Esophagus squamous epithelium (tissue), 5 donors: ENCODE results near the gene KCNN4. TPM values are rescaled to one million over a fixed set of nuclear protein-coding genes. Genes with fewer than 3 reads are reported as not detected.
A peak's percentile ranks its signal among the peaks of the same experiment; 100 is the strongest.
"Not testable (repeated sequence)": the region's sequence is repeated elsewhere in the genome, so short reads cannot be mapped to it uniquely, and the experiment has no call there.

Experiments used
- DNase-seq: peaks from one replicate; lab custom pipeline; 2025; lab: John Stamatoyannopoulos, UW
- H3K27ac ChIP-seq, 4 donors: fragments of 200-600 bp; sonication (generic); one replicate each; pipeline ENCODE4 v1.5.1; 2016 to 2019; ENCODE audit warnings: mild to moderate bottlenecking in 1 of 4
- H3K27me3 ChIP-seq, 4 donors: fragments of 200-600 bp; sonication (generic); 1 replicate in 3 of 4; 2 replicates in 1 of 4; pipeline versions ENCODE4 v1.5.1 to v1.6.0; 2017 to 2021; ENCODE audit warnings: antibody characterized with exemption in 1 of 4
- H3K36me3 ChIP-seq, 3 donors: fragments of 200-600 bp; sonication (generic); one replicate each; pipeline ENCODE4 v1.5.1; 2016 to 2019
- H3K4me1 ChIP-seq, 3 donors: fragments of 200-600 bp; sonication (generic); one replicate each; pipeline ENCODE4 v1.5.1; 2017 to 2019
- H3K4me3 ChIP-seq, 4 donors: fragments of 200-600 bp; sonication (generic); 1 replicate in 3 of 4; 2 replicates in 1 of 4; pipeline ENCODE4 v1.5.1; 2016 to 2019; ENCODE audit warnings: mild to moderate bottlenecking in 2 of 4, moderate library complexity in 1 of 4
- H3K9me3 ChIP-seq, 3 donors: fragments of 200-600 bp; sonication (generic); one replicate each; pipeline ENCODE4 v1.5.1; 2016 to 2019
- POLR2A ChIP-seq, 4 donors: fragments of 450-650 bp; IDR thresholded peaks; one replicate each; pipeline ENCODE4 v1.6.1; 2017; ENCODE audit warnings: antibody characterized with exemption in 4 of 4, mild to moderate bottlenecking in 4 of 4, moderate library complexity in 3 of 4
- WGBS, 2 donors: methylation state at CpG; one replicate each; pipeline ENCODE4 v1.1.5; 2018; 5-methylcytosine and 5-hydroxymethylcytosine counted together
- intact Hi-C: fragments of 100-400 bp; cut with DNase I; formaldehyde crosslinking; loops from one replicate; pipeline ENCODE4 v1.15.0; 2022
- total RNA-seq, 4 donors: library from RNA; depleted of rRNA; stranded (reverse); fragments of >200 nt; gene quantifications; one replicate each; pipeline ENCODE4 v1.1.0, GENCODE V29; 2016
- TF ChIP-seq, protein P1 (sequence below), 6 experiments: fragments of 450-650 bp in 4 of 6; fragments of 200-600 bp in 2 of 6; sonication (generic) in 2 of 6; IDR thresholded peaks; one replicate each; pipeline ENCODE4 v1.5.1; 2016 to 2019; ENCODE audit warnings: antibody characterized with exemption in 6 of 6, mild to moderate bottlenecking in 4 of 6, moderate library complexity in 4 of 6
- donor health status: DM: yes; HTN: yes; CAD: no.

Gene KCNN4
- total RNA-seq, 4 donors from 2014 or later, result 3.2 to 16.9 (median 5.3) TPM

DNA sequence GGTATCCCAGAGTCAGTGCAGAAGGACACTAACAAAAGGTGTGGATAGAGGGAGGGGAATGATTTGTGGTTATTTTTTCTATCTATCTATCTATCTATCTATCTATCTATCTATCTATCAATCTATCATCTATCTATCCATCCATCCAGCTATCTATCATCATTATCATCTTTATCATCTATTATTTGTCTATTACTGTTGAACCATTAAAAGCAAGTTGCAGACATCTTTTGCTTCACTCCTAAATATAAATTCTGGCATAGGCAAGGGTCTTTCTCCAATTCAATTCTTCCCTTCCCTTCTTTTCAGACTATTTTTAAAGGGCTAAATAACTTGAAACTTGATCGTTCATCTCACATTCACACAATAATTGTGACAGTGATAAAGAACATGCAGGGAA, 31.5 kb upstream of the KCNN4 start:
- no peak overlapping the region for H3K4me3 ChIP-seq
- no peaks in the 10 kb centered on the region for H3K9me3 ChIP-seq
- TF ChIP-seq POLR2A (IDR thresholded peaks at IDR 0.05), result no peak
- TF ChIP-seq, protein P1, sequence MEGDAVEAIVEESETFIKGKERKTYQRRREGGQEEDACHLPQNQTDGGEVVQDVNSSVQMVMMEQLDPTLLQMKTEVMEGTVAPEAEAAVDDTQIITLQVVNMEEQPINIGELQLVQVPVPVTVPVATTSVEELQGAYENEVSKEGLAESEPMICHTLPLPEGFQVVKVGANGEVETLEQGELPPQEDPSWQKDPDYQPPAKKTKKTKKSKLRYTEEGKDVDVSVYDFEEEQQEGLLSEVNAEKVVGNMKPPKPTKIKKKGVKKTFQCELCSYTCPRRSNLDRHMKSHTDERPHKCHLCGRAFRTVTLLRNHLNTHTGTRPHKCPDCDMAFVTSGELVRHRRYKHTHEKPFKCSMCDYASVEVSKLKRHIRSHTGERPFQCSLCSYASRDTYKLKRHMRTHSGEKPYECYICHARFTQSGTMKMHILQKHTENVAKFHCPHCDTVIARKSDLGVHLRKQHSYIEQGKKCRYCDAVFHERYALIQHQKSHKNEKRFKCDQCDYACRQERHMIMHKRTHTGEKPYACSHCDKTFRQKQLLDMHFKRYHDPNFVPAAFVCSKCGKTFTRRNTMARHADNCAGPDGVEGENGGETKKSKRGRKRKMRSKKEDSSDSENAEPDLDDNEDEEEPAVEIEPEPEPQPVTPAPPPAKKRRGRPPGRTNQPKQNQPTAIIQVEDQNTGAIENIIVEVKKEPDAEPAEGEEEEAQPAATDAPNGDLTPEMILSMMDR (IDR thresholded peaks at IDR 0.05), result no peak
- H3K27ac ChIP-seq, result no peak overlapping the region
- DNase-seq, result no peak
- no peaks in the 10 kb centered on the region for H3K36me3 ChIP-seq
- H3K27me3 ChIP-seq, result peaks cover 0 to 3% (median 0%) of the 10 kb centered on the region in 4 donors
- no peaks in the 10 kb centered on the region for H3K4me1 ChIP-seq
- 40 to 57% methylated on average over 1 of the region's 1 CpG for WGBS, 2 donors
- intact Hi-C loops, result no loop called here

DNA sequence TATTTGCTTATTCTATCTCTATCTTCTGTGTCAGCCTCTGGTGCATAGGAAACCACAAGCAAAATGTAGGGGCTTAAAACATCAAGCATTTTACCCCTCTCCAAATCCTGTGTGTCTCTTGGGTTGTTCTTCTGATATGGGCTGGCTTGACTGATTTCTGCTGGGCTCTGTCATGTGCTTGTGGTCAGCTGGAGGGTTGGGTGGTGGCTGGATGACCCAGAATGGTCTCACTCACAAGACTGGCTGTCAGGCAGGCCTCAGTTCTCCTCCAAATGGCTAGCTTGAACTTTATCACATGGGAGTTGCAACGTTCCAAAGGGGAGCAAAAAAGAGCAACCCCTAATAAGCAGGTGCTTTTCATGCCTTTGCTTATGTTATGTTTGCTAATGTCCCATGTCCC, 31.1 kb upstream of the KCNN4 start:
- Histone ChIP-seq H3K4me3 (no peak overlapping the region), H3K27me3 (peaks cover 0 to 3% (median 0%) of the 10 kb centered on the region in 4 donors)
- WGBS, 2 donors, result 55% methylated on average over 1 of the region's 1 CpG; no CpG with 5 or more reads in 1 of the 2 donors

DNA sequence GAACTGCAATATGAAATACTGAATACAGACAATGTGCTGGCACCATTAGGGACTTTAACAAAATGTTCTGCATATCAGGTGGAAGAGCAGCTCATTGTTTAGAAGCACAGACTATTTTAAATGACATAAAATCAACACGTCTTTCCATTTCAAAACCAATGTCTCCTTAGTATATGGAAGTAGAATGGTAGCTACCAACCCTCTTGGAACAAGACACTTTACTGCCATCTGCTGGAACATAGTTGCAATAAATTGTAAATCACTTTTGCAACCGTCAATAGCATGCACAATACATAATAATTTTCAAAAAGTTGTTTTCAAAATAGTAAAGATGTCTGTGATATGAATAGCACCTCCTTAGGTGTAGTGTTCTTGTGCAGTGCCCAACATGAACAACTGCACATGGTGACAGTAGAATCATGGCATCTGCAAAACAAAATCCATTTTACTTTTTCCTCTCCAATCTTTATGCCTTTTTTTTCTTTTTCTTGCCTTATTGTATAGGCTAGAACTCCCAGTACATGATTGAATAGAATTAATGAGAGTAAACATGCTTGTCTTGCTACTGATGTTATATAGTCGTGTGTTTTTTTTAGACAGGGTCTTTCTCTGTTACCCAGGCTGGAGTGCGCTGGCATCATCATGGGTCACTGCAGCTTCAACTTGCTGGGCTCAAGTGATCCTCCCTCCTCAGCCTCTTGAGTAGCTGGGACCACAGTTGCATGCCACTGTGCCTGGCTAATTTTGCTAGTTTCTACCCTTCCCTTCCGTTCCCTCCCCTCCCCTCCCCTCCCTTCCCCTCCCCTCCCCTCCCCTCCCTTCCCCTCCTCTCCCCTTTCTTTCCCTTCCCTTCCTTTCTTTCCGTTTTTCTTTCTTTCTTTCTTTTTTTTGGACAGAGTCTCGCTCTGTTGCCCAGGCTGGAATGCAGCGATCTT, 29.3 kb upstream of the KCNN4 start:
- no peaks in the 10 kb centered on the region for H3K36me3 ChIP-seq
- no peaks in the 10 kb centered on the region for H3K4me1 ChIP-seq
- TF ChIP-seq POLR2A (IDR thresholded peaks at IDR 0.05), result no peak
- TF ChIP-seq, protein P1 (IDR thresholded peaks at IDR 0.05), result peak in 5 of 6 experiments; percentile 53 to 77 (median 60)
- no peak for DNase-seq
- H3K9me3 ChIP-seq, result no peaks in the 10 kb centered on the region
- WGBS, 2 donors, result 30 to 31% methylated on average over 6 to 8 of the region's 8 CpGs
- H3K27ac ChIP-seq, result no peak overlapping the region
- no peak overlapping the region for H3K4me3 ChIP-seq
- intact Hi-C loops, result no loop called here
- peaks cover 0 to 3% (median 0%) of the 10 kb centered on the region in 4 donors for H3K27me3 ChIP-seq

More for the DNA sequence above, 31.1 kb upstream of the KCNN4 start:
- intact Hi-C loops, result no loop called here
- Histone ChIP-seq H3K9me3 (no peaks in the 10 kb centered on the region), H3K27ac (no peak overlapping the region), H3K4me1 (no peaks in the 10 kb centered on the region), H3K36me3 (no peaks in the 10 kb centered on the region)
- no peak for DNase-seq
- TF ChIP-seq POLR2A (IDR thresholded peaks at IDR 0.05), result no peak
- TF ChIP-seq, protein P1 (IDR thresholded peaks at IDR 0.05), result no peak

DNA sequence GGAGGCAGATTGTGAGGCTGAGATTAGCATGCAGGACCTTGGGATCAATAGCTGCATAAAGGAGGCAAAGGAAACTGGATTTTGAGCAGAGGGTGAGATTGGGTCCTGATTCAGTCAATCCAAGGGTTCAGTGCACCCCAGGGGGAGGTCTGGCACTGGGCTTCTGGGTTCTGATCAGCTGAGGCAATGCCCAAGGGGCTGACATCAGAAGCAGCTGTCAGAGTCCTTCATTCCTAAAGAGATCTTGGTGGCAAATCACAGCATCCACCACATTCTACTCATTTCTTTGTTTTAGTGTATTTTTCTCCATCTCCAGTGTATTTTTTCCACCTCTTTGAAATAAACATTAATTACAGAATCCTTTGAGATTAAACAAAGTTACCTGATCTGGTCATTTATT, 26.9 kb upstream of the KCNN4 start:
- no peaks in the 10 kb centered on the region for H3K36me3 ChIP-seq
- H3K4me3 ChIP-seq, result no peak overlapping the region
- H3K9me3 ChIP-seq, result no peaks in the 10 kb centered on the region
- H3K27me3 ChIP-seq, result peaks cover 0 to 3% (median 0%) of the 10 kb centered on the region in 4 donors
- intact Hi-C loops, result no loop called here
- H3K27ac ChIP-seq, result no peak overlapping the region
- no peak for TF ChIP-seq POLR2A (IDR thresholded peaks at IDR 0.05)
- TF ChIP-seq, protein P1 (IDR thresholded peaks at IDR 0.05), result no peak
- H3K4me1 ChIP-seq, result no peaks in the 10 kb centered on the region
- DNase-seq, result no peak

DNA sequence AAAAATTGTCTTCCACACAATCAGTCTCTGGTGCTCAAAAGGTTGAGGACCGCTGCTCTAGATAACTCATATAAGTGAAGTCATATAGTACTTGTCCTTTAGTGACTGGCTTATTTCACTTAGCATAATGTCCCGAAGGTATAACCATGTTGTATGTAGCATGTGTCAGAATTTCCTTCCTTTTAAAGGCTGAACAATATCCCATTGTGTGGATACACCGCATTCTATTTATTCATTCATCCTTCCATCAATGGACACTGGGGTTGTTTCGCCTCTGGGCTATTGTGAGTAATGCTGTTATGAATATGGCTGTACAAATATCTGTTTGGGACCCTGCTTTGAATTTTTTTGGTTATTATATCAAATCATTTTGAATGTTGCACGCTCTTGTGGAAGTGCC, 26.1 kb upstream of the KCNN4 start:
- H3K27me3 ChIP-seq, result peaks cover 0 to 3% (median 0%) of the 10 kb centered on the region in 4 donors
- H3K4me1 ChIP-seq, result no peaks in the 10 kb centered on the region
- no peak for DNase-seq
- TF ChIP-seq POLR2A (IDR thresholded peaks at IDR 0.05), result no peak
- TF ChIP-seq, protein P1 (IDR thresholded peaks at IDR 0.05), result no peak
- H3K4me3 ChIP-seq, result no peak overlapping the region
- WGBS, 2 donors, result 43 to 55% methylated on average over 5 of the region's 5 CpGs
- H3K9me3 ChIP-seq, result no peaks in the 10 kb centered on the region
- H3K36me3 ChIP-seq, result no peaks in the 10 kb centered on the region
- H3K27ac ChIP-seq, result no peak overlapping the region
- intact Hi-C loops, result no loop called here

DNA sequence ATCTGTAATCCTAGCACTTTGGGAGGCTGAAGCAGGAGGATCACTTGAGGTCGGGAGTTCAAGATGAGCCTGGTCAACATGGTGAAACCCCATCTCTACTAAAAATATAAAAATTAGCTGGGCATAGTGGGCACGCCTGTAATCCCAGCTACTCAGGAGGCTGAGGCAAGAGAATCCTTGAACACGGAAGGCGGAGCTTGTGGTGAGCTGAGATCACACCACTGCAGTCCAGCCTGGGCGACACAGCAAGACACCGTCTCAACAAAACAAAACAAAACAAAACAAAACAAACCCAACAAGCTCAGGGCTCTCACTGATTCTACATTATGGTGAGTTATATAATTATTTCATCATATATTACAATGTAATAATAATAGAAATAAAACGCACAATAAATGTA, 25.6 kb upstream of the KCNN4 start:
- H3K27me3 ChIP-seq, H3K4me1 ChIP-seq, H3K36me3 ChIP-seq, intact Hi-C loops, H3K4me3 ChIP-seq, H3K27ac ChIP-seq, DNase-seq, H3K9me3 ChIP-seq: not testable (repeated sequence)
- WGBS, 2 donors, result 83% methylated on average over 7 of the region's 7 CpGs
